Suprapubic skin (tissue), 4 donors: Measurements from ENCODE around the gene COP1. TPM values are rescaled to one million over a fixed set of nuclear protein-coding genes. Genes with fewer than 3 reads are reported as not detected.

Experiments used
- DNase-seq, 2 donors: peaks; one replicate each; pipeline ENCODE4 v3.0.0-alpha.2; 2019; ENCODE audit warnings: low spot score in 2 of 2
- H3K27ac ChIP-seq: fragments of 200-600 bp; sonication (generic); one replicate; pipeline ENCODE4 v1.5.1; 2019
- H3K27me3 ChIP-seq: fragments of 200-600 bp; sonication (generic); one replicate; pipeline ENCODE4 v1.5.1; 2019
- H3K36me3 ChIP-seq: fragments of 200-600 bp; sonication (generic); one replicate; pipeline ENCODE4 v1.5.1; 2019
- H3K4me1 ChIP-seq: fragments of 200-600 bp; sonication (generic); one replicate; pipeline ENCODE4 v1.5.1; 2019
- H3K4me3 ChIP-seq: fragments of 200-600 bp; sonication (generic); one replicate; pipeline ENCODE4 v1.5.1; 2019; ENCODE audit warnings: mild to moderate bottlenecking
- H3K9me3 ChIP-seq: fragments of 200-600 bp; sonication (generic); one replicate; pipeline ENCODE4 v1.5.1; 2019
- EP300 ChIP-seq: sonication (generic); formaldehyde crosslinking; IDR thresholded peaks from one replicate; pipeline ENCODE4 v1.6.1; 2017; ENCODE audit warnings: antibody characterized with exemption
- POLR2A ChIP-seq, 2 donors: fragments of 450-650 bp; IDR thresholded peaks; one replicate each; pipeline ENCODE4 v1.6.1; 2017; ENCODE audit warnings: antibody characterized with exemption in 2 of 2, mild to moderate bottlenecking in 2 of 2, moderate library complexity in 2 of 2
- POLR2AphosphoS5 ChIP-seq, 3 donors: sonication (generic); formaldehyde crosslinking; IDR thresholded peaks; one replicate each; pipeline ENCODE4 v1.6.1; 2017; ENCODE audit warnings: antibody characterized with exemption in 3 of 3
- WGBS: methylation state at CpG from one replicate; pipeline ENCODE4 v1.1.5; 2018; 5-methylcytosine and 5-hydroxymethylcytosine counted together
- total RNA-seq, 4 donors: library from RNA; depleted of rRNA; stranded (reverse); fragments of >200 nt; gene quantifications; one replicate each; pipeline ENCODE4 v1.1.0, GENCODE V29; 2016
- TF ChIP-seq, protein P1 (sequence below), 2 donors: fragments of 200-600 bp in 1 of 2; fragments of 450-650 bp in 1 of 2; sonication (generic) in 1 of 2; IDR thresholded peaks; one replicate each; pipeline ENCODE4 v1.5.1; 2016 to 2019; ENCODE audit warnings: antibody characterized with exemption in 2 of 2, mild to moderate bottlenecking in 1 of 2, moderate library complexity in 1 of 2

The COP1 gene
- total RNA-seq, 4 donors from 2014 or later: 33.2 to 84.1 (median 52.3) TPM

DNA sequence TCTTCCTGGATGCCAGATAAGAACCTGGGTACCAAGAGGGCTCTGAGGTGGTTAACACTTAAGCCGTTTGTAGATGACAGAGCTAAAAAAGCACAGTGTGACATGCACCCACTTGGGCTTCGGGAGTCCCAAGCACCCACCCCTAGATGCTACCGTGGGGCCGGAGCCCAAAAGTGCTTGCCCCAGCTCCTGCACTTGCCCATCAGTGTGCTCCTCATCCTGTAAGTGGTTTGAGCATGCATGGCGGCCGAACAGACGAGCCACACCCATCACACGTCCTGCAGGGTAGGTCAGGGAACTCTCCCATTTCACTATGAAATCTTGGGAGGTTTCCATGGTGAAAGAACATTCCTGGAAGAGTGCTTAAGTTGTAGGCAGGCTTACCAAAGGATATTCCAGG, 304.8 kb downstream of the COP1 start:
- Histone ChIP-seq H3K27me3 (no peaks in the 10 kb centered on the region), H3K36me3 (no peaks in the 10 kb centered on the region), H3K4me1 (no peaks in the 10 kb centered on the region), H3K9me3 (peaks cover 4% of the 10 kb centered on the region), H3K27ac (no peak overlapping the region), H3K4me3 (no peak overlapping the region)
- no peak for DNase-seq
- WGBS: 93% methylated on average over 8 of the region's 8 CpGs
- TF ChIP-seq POLR2AphosphoS5 (IDR thresholded peaks at IDR 0.05) (no peak), POLR2A (IDR thresholded peaks at IDR 0.05) (no peak), EP300 (no peak)
- TF ChIP-seq, protein P1, sequence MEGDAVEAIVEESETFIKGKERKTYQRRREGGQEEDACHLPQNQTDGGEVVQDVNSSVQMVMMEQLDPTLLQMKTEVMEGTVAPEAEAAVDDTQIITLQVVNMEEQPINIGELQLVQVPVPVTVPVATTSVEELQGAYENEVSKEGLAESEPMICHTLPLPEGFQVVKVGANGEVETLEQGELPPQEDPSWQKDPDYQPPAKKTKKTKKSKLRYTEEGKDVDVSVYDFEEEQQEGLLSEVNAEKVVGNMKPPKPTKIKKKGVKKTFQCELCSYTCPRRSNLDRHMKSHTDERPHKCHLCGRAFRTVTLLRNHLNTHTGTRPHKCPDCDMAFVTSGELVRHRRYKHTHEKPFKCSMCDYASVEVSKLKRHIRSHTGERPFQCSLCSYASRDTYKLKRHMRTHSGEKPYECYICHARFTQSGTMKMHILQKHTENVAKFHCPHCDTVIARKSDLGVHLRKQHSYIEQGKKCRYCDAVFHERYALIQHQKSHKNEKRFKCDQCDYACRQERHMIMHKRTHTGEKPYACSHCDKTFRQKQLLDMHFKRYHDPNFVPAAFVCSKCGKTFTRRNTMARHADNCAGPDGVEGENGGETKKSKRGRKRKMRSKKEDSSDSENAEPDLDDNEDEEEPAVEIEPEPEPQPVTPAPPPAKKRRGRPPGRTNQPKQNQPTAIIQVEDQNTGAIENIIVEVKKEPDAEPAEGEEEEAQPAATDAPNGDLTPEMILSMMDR (IDR thresholded peaks at IDR 0.05): no peak

DNA sequence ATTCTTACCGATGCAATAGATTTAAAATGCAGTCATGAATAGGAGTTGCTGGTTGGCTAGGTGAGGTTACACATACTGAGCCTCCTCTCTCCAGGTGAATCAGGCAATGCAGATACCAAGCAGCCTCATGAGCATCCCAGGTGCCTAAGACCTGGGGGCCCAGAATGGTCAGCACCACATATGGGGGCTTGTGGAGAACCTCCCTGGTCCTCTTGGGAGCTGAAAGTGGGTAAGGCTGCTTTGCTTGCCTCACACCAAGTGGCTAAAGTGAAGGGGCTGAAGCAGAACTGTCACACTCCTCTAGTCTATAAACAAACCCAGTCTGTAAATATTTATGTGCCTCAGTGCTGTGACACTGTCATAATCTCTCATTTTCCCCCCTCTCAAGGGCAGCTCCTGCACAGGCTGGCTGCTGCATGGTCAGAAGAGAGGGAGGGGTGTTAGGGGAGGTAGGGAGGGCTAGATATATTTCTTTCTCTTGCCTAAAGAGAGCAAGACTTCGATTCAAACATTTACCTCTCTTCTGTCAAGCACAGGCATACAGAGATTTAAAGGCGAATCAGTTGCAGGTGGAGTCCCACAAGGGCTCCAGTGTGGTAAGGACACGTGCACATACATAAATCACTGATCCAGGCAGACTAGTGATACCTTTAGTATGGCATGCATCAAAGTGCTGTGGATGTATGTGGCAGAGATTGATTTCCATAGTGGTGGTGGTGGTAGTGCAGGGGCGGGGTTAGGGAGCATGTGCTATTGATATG, 305.8 kb downstream of the COP1 start:
- WGBS: 63% methylated on average over 5 of the region's 5 CpGs

DNA sequence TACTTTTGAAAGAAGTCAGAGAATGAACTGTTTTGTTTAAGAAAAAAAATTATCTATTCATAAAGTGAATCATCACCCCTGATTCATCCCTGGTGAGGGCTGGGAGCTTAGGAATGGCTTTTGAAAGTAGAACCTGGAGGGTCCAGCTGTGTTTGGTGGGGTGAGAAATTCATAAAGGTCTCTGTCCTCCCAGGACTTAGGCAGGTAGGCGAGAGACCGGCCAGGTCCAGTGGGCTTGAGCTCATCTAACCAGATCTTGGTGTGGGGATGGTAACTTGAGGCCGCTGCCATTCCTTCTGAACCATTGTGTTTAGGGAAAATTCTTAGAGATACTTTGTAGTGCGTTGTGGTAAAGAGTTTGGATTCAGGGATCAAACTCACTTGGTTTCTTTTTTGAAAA, 306.9 kb downstream of the COP1 start:
- no peak overlapping the region for H3K4me3 ChIP-seq
- peaks cover 4% of the 10 kb centered on the region for H3K9me3 ChIP-seq
- no peaks in the 10 kb centered on the region for H3K36me3 ChIP-seq
- no peaks in the 10 kb centered on the region for H3K4me1 ChIP-seq
- no peak overlapping the region for H3K27ac ChIP-seq
- 91% methylated on average over 4 of the region's 4 CpGs for WGBS
- H3K27me3 ChIP-seq: no peaks in the 10 kb centered on the region
- no peak for DNase-seq
- TF ChIP-seq, protein P1 (IDR thresholded peaks at IDR 0.05): no peak
- TF ChIP-seq POLR2AphosphoS5 (IDR thresholded peaks at IDR 0.05) (no peak), EP300 (no peak), POLR2A (IDR thresholded peaks at IDR 0.05) (no peak)

More for the DNA sequence above, 305.8 kb downstream of the COP1 start:
- H3K36me3 ChIP-seq: no peaks in the 10 kb centered on the region
- no peak overlapping the region for H3K4me3 ChIP-seq
- H3K4me1 ChIP-seq: no peaks in the 10 kb centered on the region
- H3K9me3 ChIP-seq: peaks cover 4% of the 10 kb centered on the region
- DNase-seq: no peak
- H3K27ac ChIP-seq: no peak overlapping the region
- H3K27me3 ChIP-seq: no peaks in the 10 kb centered on the region
- TF ChIP-seq EP300 (no peak), POLR2A (IDR thresholded peaks at IDR 0.05) (no peak), POLR2AphosphoS5 (IDR thresholded peaks at IDR 0.05) (no peak)
- TF ChIP-seq, protein P1 (IDR thresholded peaks at IDR 0.05): no peak

DNA sequence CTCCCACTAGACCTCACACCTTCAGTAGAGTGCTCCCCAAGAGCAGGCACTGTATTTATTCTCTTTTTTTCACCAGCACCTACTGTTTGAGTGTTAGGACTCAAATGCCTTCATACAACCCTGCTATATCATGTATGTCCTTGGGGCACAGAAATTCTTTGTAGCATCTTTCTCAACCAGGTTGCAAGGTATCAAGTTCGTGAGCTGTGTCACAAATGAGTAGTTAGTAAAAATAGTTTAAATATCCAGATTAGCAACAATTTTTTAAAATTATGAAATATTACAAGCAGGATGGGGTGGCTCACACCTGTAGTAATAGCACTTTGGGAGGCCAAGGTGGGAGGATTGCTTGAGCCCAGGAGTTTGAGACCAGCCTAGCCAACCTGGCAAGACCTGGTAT, 311.1 kb downstream of the COP1 start:
- H3K4me1 ChIP-seq: no peaks in the 10 kb centered on the region
- no peak overlapping the region for H3K27ac ChIP-seq
- H3K9me3 ChIP-seq: no peaks in the 10 kb centered on the region
- H3K36me3 ChIP-seq: no peaks in the 10 kb centered on the region
- no peak overlapping the region for H3K4me3 ChIP-seq
- 74% methylated on average over 1 of the region's 1 CpG for WGBS
- DNase-seq: no peak
- no peaks in the 10 kb centered on the region for H3K27me3 ChIP-seq
- TF ChIP-seq, protein P1 (IDR thresholded peaks at IDR 0.05): no peak
- TF ChIP-seq EP300 (no peak), POLR2AphosphoS5 (IDR thresholded peaks at IDR 0.05) (no peak), POLR2A (IDR thresholded peaks at IDR 0.05) (no peak)
